Measurements from ENCODE around the gene PIK3R3. TPM values are rescaled to one million over a fixed set of nuclear protein-coding genes. Genes with fewer than 3 reads are reported as not detected.

The PIK3R3 gene
- total and polyA plus RNA-seq, 2 donors (not counting 3 experiments of a cell fraction or from before 2014, with no cell fraction given), result 7.5 to 14.3 TPM

DNA sequence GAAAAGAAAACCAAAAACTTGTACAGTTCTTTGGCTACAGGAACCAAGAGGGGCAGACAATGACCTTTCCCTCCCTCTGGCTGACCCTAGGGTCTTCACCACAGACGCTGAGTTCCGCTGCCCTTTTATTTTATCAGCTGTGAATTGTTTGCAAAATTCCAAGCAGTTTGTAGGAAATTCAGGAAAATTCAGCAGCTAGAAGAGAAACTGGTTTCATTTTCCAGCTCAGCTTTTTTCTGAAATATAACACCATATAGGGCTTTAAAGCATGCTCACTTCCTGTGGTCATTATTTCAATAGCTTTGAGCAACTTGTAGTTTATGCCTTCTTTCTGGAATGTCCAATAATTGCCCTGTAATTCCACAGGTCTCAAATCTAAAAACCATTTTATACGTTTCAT lies 5.5 kb upstream of the PIK3R3 start:
- CTCF ChIA-PET, result interaction anchor here (1.0 to 1.3 kb wide), 4 partner anchors 10 to 44 kb away, joined by 4 read pairs; no protein-coding TSS in a partner anchor
- FAIRE-seq, result peak; percentile 83
- BruUV-seq (replicated peaks), result no TSS peak

More for the DNA sequence above, 5.5 kb upstream of the PIK3R3 start:
- Histone ChIP-seq H3K9me3 (replicated peaks; ENCODE audit: control insufficient read depth, insufficient read depth, low read length) (no peaks in the 10 kb centered on the region), H4K20me1 (replicated peaks; ENCODE audit: control insufficient read depth, extremely low read depth, insufficient read depth, low read length) (no peaks in the 10 kb centered on the region), H3K9ac (replicated peaks; ENCODE audit: extremely low read depth, insufficient read depth, low read length) (peak overlapping the region; percentile 17), H3K4me2 (ENCODE audit: insufficient read depth, low read length) (peak overlapping the region; percentile 80), H3K27me3 (ENCODE audit: control insufficient read depth in 2 of 2, insufficient read depth in 2 of 2, low read length in 2 of 2) (no peaks in the 10 kb centered on the region), H3K79me2 (ENCODE audit: control insufficient read depth, insufficient read depth, low read length) (no peaks in the 10 kb centered on the region), H3K4me1 (ENCODE audit: control insufficient read depth, extremely low read depth, insufficient read depth, low read length) (peaks cover 19% of the 10 kb centered on the region), H3K4me3 (replicated peaks in 1 of 3; ENCODE audit: insufficient read depth in 1 of 3, low read depth in 1 of 3, low read length in 3 of 3) (peak overlapping the region in 2 of 3 experiments; percentile 9 to 40), H2AFZ (ENCODE audit: low read depth, low read length) (peak overlapping the region; percentile 68), H3K27ac (ENCODE audit: insufficient read depth, low read depth, low read length) (peak overlapping the region; percentile 22), H3K9me1 (replicated peaks; ENCODE audit: control insufficient read depth, extremely low read depth, insufficient read depth, low read length) (no peaks in the 10 kb centered on the region), H3K36me3 (ENCODE audit: control insufficient read depth in 2 of 2, extremely low read depth in 1 of 2, insufficient read depth in 2 of 2, low read length in 2 of 2) (no peaks in the 10 kb centered on the region)
- TF ChIP-seq FOS (IDR thresholded peaks at IDR 0.05; ENCODE audit: borderline replicate concordance, insufficient read depth, low read length) (no peak), JUN (IDR thresholded peaks at IDR 0.05; ENCODE audit: borderline replicate concordance, insufficient read depth, insufficient read length, low read depth) (no peak), MAX (IDR thresholded peaks at IDR 0.05; ENCODE audit: insufficient read depth, insufficient read length) (no peak), GATA2 (IDR thresholded peaks at IDR 0.05; ENCODE audit: insufficient read depth, insufficient read length, low read depth, low read length) (no peak), CTCF (IDR thresholded peaks at IDR 0.05; ENCODE audit: extremely low read depth in 1 of 2, insufficient read depth in 1 of 2, low read depth in 1 of 2, low read length in 2 of 2) (no peak), POLR2AphosphoS5 (IDR thresholded peaks at IDR 0.05; ENCODE audit: insufficient read depth, low read depth, low read length) (no peak), MYC (IDR thresholded peaks at IDR 0.05; ENCODE audit: low read depth, low read length) (no peak), EZH2 (IDR thresholded peaks at IDR 0.05; ENCODE audit: borderline replicate concordance, low read depth, low read length, severe bottlenecking) (no peak), POLR2A (IDR thresholded peaks at IDR 0.05; ENCODE audit: low read depth, low read length) (no peak)
- DNase-seq (ENCODE audit: low read depth, low spot score), result peak; percentile 72
- POLR2A ChIA-PET, result no interaction called here
- dilution Hi-C loops (cut with MboI; ENCODE audit: extremely low pct_ligation_motif_present, low sequenced_read_pairs), result no loop called here
- intact Hi-C loops (cut with micrococcal nuclease), result no loop called here
